Fibroblast of skin of abdomen (primary cell): ENCODE results near the gene RBM22.

Experiments
- DNase-seq: peaks from one replicate; pipeline ENCODE4 v3.0.0-alpha.2; 2013

The RBM22 gene

GRCh38 chr5:150672237-150672883 is 28.5 kb downstream of the RBM22 start:
- DNase-seq = peak; percentile 27

GRCh38 chr5:150671509-150672236 is 29.2 kb downstream of the RBM22 start:
- no peak for DNase-seq

GRCh38 chr5:150670948-150671310 is 29.9 kb downstream of the RBM22 start:
- no peak for DNase-seq

- DNase-seq = no peak
Measured at GRCh38 chr5:150670275-150670947, 30.5 kb downstream of the RBM22 start.

- peak; percentile 69 for DNase-seq
Measured at GRCh38 chr5:150665044-150665443, 35.8 kb downstream of the RBM22 start.

- DNase-seq = no peak
Measured at GRCh38 chr5:150663936-150664335, 36.9 kb downstream of the RBM22 start.

GRCh38 chr5:150662731-150663516 is 37.9 kb downstream of the RBM22 start:
- DNase-seq = no peak

- no peak for DNase-seq
Measured at GRCh38 chr5:150661821-150662596, 38.9 kb downstream of the RBM22 start.

GRCh38 chr5:150661086-150661485 is 39.8 kb downstream of the RBM22 start, which contains the start of gene MYOZ3:
TSS of gene MYOZ3 (plus strand) at chr5:150661251. CDS start at chr5:150662942, 1,691 bp downstream.
- no peak for DNase-seq

- no peak for DNase-seq
Measured at GRCh38 chr5:150660108-150660831, 40.6 kb downstream of the RBM22 start.

GRCh38 chr5:150659360-150660107 is 41.3 kb downstream of the RBM22 start:
- no peak for DNase-seq

GRCh38 chr5:150658699-150659265 is 42.1 kb downstream of the RBM22 start:
- no peak for DNase-seq

- DNase-seq = no peak
Measured at GRCh38 chr5:150658121-150658520, 42.7 kb downstream of the RBM22 start.

GRCh38 chr5:150656191-150657132 is 44.4 kb downstream of the RBM22 start:
- peak; percentile 61 for DNase-seq

- DNase-seq = no peak
Measured at GRCh38 chr5:150655221-150655620, 45.6 kb downstream of the RBM22 start.

GRCh38 chr5:150653762-150654556 is 46.9 kb downstream of the RBM22 start:
- no peak for DNase-seq

GRCh38 chr5:150653145-150653761 is 47.6 kb downstream of the RBM22 start:
- peak; percentile 54 for DNase-seq
